CD4-positive, alpha-beta T cell treated with Interleukin-2 at 100 ng/mL for 4 hours (primary cell): ENCODE data around the gene INTS13.
"Not testable (repeated sequence)": the region's sequence is repeated elsewhere in the genome, so short reads cannot be mapped to it uniquely, and the experiment has no call there.

Source experiments
- DNase-seq: peaks from one replicate; pipeline ENCODE4 v3.0.0-alpha.2; 2020; ENCODE audit warnings: low spot score

Gene INTS13

GRCh38 chr12:26869908-26870459, 67.8 kb downstream of the INTS13 start:
- no peak for DNase-seq

GRCh38 chr12:26869104-26869494, 68.7 kb downstream of the INTS13 start:
- DNase-seq, result no peak

- DNase-seq, result no peak
Measured at GRCh38 chr12:26868447-26869103, 69.2 kb downstream of the INTS13 start.

- no peak for DNase-seq
Measured at GRCh38 chr12:26867080-26867479, 70.7 kb downstream of the INTS13 start.

GRCh38 chr12:26863515-26863914, 74.3 kb downstream of the INTS13 start:
- no peak for DNase-seq

- DNase-seq, result not testable (repeated sequence)
Measured at GRCh38 chr12:26862787-26863186, 75.0 kb downstream of the INTS13 start.

- DNase-seq, result no peak
Measured at GRCh38 chr12:26861690-26862089, 76.1 kb downstream of the INTS13 start.

- no peak for DNase-seq
Measured at GRCh38 chr12:26857465-26858176, 80.2 kb downstream of the INTS13 start.

GRCh38 chr12:26855337-26855736, 82.4 kb downstream of the INTS13 start:
- no peak for DNase-seq
